DOHH2 (cell line): ENCODE measurements around the gene MEAF6.
A peak's percentile ranks its signal among the peaks of the same experiment; 100 is the strongest.

ENCODE experiments used
- EZH2phosphoT487 ChIP-seq: fragments of 200-600 bp; sonication (generic); IDR thresholded peaks from 2 replicates; pipeline ENCODE4 v1.6.1; 2017; ENCODE audit warnings: borderline replicate concordance, mild to moderate bottlenecking, antibody characterized with exemption, low read length, moderate library complexity, mixed read lengths
- TF ChIP-seq, protein P1 (sequence below): fragments of 200-600 bp; sonication (generic); IDR thresholded peaks from one replicate; pipeline ENCODE4 v1.5.1; 2014; ENCODE audit warnings: antibody characterized with exemption, mild to moderate bottlenecking, low read depth, low read length; ENCODE audit not compliant: poor library complexity, severe bottlenecking

DNA sequence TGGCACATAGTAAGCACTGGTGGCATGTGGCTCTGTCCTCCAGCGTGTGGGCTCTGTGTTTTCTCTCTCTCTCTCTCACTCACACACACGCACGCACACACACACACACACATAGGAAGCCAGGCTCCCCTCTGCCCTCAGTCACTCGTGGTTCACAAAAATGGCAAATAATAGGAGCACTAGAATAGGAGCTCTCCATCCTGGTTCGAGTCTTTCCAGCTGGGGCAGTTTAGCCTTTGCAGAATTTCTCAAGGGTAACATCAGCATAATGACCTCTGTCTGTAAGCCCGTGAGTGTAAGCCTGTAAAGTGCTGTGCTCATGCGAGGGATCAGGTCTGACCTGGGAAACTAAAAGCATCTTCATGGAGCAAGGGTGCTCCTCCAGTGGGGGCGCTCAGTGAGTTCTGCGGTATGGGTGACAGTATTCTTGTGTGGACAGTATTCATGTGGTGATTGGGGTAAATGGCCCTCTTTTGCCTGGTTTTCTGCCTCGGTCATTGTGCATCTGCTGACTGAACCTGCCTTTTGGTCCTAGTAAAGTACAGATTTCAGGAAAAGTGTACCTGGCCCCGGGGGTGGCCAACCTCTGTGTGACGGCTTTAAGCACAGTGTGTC lies 41.0 kb downstream of the MEAF6 start:
- TF ChIP-seq, protein P1, sequence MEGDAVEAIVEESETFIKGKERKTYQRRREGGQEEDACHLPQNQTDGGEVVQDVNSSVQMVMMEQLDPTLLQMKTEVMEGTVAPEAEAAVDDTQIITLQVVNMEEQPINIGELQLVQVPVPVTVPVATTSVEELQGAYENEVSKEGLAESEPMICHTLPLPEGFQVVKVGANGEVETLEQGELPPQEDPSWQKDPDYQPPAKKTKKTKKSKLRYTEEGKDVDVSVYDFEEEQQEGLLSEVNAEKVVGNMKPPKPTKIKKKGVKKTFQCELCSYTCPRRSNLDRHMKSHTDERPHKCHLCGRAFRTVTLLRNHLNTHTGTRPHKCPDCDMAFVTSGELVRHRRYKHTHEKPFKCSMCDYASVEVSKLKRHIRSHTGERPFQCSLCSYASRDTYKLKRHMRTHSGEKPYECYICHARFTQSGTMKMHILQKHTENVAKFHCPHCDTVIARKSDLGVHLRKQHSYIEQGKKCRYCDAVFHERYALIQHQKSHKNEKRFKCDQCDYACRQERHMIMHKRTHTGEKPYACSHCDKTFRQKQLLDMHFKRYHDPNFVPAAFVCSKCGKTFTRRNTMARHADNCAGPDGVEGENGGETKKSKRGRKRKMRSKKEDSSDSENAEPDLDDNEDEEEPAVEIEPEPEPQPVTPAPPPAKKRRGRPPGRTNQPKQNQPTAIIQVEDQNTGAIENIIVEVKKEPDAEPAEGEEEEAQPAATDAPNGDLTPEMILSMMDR, result peak; percentile 36
- TF ChIP-seq EZH2phosphoT487, result no peak
